Subcutaneous abdominal adipose tissue (tissue), 5 donors: ENCODE data around the gene PRC1.

ENCODE experiments used
- H3K27ac ChIP-seq: one replicate; pipeline ENCODE4 v1.7.0; 2013; ENCODE audit warnings: low read depth, mild to moderate bottlenecking, inconsistent platforms, low read length, moderate library complexity
- H3K27me3 ChIP-seq, 5 donors: one replicate each; pipeline ENCODE4 v1.7.0; 2013; ENCODE audit warnings: low read length in 5 of 5, inconsistent platforms in 1 of 5; ENCODE audit not compliant: control insufficient read depth in 5 of 5, insufficient read depth in 4 of 5
- H3K36me3 ChIP-seq, 5 donors: one replicate each; pipeline ENCODE4 v1.7.0; 2013; ENCODE audit warnings: low read length in 5 of 5; ENCODE audit not compliant: control insufficient read depth in 5 of 5, insufficient read depth in 5 of 5
- H3K4me1 ChIP-seq, 5 donors: one replicate each; pipeline ENCODE4 v1.7.0; 2013; ENCODE audit warnings: low read length in 5 of 5, mild to moderate bottlenecking in 3 of 5, moderate library complexity in 1 of 5; ENCODE audit not compliant: control insufficient read depth in 5 of 5, insufficient read depth in 5 of 5
- H3K4me3 ChIP-seq, 5 donors: one replicate each; pipeline ENCODE4 v1.7.0; 2013; ENCODE audit warnings: low read length in 5 of 5, low read depth in 1 of 5
- H3K9ac ChIP-seq, 5 donors: one replicate each; pipeline ENCODE4 v1.7.0; 2013; ENCODE audit warnings: low read length in 5 of 5, mild to moderate bottlenecking in 4 of 5, moderate library complexity in 3 of 5
- H3K9me3 ChIP-seq, 5 donors: one replicate each; pipeline ENCODE4 v1.7.0; 2013; ENCODE audit warnings: low read length in 5 of 5; ENCODE audit not compliant: control insufficient read depth in 5 of 5
- donor health status: healthy.
- donor health status: healthy.
- donor health status: healthy.
- donor health status: healthy.
- donor health status: healthy.

Gene PRC1

DNA sequence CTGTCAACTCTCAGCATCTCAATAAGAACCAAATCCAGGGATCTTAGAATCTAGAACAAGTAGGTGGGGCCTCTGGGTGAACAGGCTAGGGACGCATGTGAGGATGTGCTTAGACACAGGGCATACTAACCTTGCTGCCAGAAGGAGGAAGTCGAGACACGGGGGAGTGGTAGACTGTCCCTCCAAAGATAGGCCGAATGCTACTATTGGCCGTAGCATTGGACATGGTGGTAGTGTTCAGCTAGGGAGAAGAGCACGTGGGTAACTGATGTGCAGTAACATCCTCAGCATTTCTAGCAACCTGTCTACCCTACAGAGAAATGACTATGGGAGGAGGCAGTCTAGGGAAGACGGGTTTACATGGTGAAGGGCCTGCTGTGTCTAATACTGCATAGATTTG is 24.1 kb downstream of the PRC1 start:
- Histone ChIP-seq H3K4me1 (peaks cover 0 to 3% (median 0%) of the 10 kb centered on the region in 5 donors), H3K27me3 (no peaks in the 10 kb centered on the region), H3K36me3 (peaks cover 3 to 29% (median 12%) of the 10 kb centered on the region in 5 donors), H3K9ac (no peak overlapping the region), H3K4me3 (no peak overlapping the region), H3K9me3 (no peaks in the 10 kb centered on the region), H3K27ac (no peak overlapping the region)

DNA sequence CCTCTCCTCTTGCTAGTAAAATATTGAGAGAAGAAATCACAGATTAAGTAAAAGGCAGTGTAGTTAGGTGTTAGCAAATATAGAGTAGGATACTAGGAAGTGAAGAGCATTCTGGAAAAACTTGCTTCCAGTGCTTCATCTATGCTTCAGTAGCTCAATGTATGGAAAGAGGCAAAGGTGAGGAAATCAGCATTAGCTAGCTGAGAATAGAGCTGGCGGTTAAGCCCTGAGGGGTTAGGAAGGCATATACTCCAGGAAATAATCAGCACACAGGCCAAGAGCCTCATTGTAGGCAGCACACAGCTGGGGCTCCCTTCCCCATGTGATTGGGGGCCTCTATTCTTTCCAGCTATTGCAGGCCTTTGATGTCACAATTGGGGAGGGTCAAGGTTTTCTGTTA is 25.9 kb downstream of the PRC1 start:
- peaks cover 3 to 35% (median 14%) of the 10 kb centered on the region in 5 donors for H3K36me3 ChIP-seq
- H3K4me3 ChIP-seq: no peak overlapping the region
- H3K27ac ChIP-seq: no peak overlapping the region
- H3K9me3 ChIP-seq: no peaks in the 10 kb centered on the region
- H3K27me3 ChIP-seq: no peaks in the 10 kb centered on the region
- H3K4me1 ChIP-seq: no peaks in the 10 kb centered on the region
- H3K9ac ChIP-seq: no peak overlapping the region

DNA sequence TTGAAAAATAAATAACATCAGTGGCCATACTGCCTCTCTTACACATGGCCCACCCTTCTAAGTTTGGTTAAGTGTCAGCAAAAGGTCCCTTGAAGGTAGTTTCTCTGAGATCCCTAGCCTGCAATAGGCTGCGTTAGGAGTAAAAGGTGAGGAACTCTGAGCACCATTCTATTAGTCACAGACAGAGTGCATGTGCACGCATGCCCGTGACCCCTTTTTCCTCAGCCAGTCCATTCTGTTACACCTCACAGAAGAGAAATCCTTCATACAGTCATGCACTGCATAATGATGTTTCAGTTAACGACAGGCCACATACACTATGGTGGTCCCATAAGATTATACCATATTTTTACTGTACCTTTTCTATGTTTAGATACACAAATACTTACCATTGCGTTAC is 27.1 kb downstream of the PRC1 start:
- Histone ChIP-seq H3K9me3 (no peaks in the 10 kb centered on the region), H3K4me3 (no peak overlapping the region), H3K9ac (no peak overlapping the region), H3K27ac (no peak overlapping the region), H3K4me1 (no peaks in the 10 kb centered on the region), H3K27me3 (no peaks in the 10 kb centered on the region), H3K36me3 (peaks cover 3 to 42% (median 19%) of the 10 kb centered on the region in 5 donors)

DNA sequence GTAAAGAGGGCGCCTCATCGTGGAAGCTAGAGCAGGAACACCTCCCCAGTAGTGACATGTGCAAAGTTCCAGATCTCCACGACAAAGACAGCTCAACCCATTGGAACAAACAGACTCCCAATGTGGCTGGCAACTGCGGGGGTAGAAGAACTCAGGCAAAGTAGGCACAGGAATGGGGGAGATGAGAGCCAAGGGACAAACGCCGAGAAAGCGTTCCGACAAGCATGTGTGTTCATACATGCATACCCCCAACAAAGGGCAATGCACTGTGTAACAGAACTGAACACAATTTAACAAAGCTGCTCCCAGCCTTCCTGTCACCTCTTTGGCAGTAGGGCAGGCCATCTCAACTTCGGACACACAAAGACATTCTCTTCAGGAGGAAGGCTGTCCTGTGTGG is 28.1 kb downstream of the PRC1 start:
- no peaks in the 10 kb centered on the region for H3K4me1 ChIP-seq
- no peak overlapping the region for H3K27ac ChIP-seq
- H3K9me3 ChIP-seq: no peaks in the 10 kb centered on the region
- H3K36me3 ChIP-seq: peaks cover 3 to 52% (median 28%) of the 10 kb centered on the region in 5 donors
- no peaks in the 10 kb centered on the region for H3K27me3 ChIP-seq
- H3K9ac ChIP-seq: no peak overlapping the region
- H3K4me3 ChIP-seq: no peak overlapping the region

DNA sequence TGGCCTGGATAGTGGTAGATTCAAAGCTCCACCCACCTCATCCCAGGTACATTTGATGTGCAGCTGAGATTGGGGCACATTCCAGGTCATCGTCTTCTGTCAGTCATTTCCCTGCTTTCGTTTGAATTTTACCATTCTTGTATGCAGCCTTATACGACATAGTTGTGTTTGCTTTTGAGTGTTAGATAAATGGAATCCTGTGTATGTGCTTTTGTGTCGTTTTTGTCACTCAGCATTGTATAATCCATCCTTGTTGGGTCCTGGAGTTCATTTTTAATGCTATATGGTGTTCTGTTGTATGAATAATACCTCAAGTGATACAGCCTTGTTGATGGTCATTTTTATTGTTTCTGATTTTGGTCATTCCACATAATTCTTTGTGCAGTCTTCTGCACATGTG is 32.3 kb downstream of the PRC1 start:
- H3K27me3 ChIP-seq: no peaks in the 10 kb centered on the region
- no peaks in the 10 kb centered on the region for H3K9me3 ChIP-seq
- H3K9ac ChIP-seq: no peak overlapping the region
- H3K4me3 ChIP-seq: no peak overlapping the region
- peaks cover 0 to 30% (median 23%) of the 10 kb centered on the region in 5 donors for H3K4me1 ChIP-seq
- no peak overlapping the region for H3K27ac ChIP-seq
- peaks cover 0 to 57% (median 32%) of the 10 kb centered on the region in 5 donors for H3K36me3 ChIP-seq

DNA sequence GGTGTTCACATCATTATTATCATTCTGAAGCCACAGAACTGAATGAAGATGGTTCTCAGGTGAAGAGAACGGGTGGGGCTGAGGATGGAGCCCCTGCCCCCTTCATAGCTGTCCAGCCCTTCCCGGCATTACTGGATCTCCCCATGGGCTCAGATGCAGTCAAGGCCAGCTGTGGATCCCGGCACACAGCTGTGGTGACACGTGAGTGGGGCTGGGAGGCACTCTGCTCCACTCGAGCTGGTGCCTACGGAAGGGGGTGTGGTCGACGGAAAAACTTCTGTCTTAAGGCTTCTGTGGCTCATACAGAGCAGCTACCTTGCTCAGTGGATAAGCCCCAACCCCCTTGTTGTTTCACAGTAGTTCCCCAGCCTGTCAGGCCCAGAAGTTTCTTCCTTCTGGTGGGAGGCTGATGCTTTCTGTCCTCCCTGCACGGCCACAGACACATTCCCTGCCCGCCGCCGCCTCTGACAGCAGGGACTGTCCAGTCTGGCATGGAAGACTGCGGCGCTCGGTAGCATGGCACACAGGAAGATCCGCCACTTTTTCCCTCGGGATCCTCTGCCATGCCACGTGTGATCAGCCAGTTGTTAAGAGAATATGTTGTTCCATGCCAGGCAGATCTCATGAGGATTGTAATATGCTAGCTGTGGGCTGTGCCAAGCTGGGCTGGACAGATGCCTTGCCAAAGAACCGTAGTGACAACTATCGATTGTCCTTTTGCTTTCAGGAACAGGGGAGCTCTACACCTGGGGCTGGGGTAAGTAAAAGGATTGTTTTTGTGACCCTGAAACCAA is 33.8 kb downstream of the PRC1 start:
- no peak overlapping the region for H3K4me3 ChIP-seq

DNA sequence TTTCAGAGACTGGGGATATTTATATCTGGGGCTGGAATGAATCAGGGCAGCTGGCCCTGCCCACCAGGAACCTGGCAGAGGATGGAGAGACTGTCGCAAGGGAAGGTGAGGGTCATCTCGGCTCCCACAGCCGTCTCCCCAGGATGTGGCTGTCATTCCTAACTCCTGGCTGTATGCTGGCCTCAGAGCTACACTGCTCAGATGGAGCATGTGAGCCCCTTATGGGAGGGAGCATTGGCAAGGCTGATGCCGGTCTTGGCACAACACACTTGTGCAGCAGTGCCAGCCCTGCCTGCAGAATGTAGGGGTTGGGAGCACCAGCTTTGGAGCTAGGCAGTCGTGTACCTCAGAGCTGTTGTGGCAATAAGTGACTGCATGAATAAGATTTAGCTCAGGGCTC is 34.4 kb downstream of the PRC1 start:
- Histone ChIP-seq H3K9me3 (no peaks in the 10 kb centered on the region), H3K4me3 (no peak overlapping the region), H3K27me3 (no peaks in the 10 kb centered on the region), H3K36me3 (peaks cover 0 to 42% (median 25%) of the 10 kb centered on the region in 5 donors), H3K9ac (no peak overlapping the region), H3K4me1 (peaks cover 0 to 45% (median 39%) of the 10 kb centered on the region in 5 donors), H3K27ac (no peak overlapping the region)

More for the DNA sequence above, 33.8 kb downstream of the PRC1 start:
- no peak overlapping the region for H3K27ac ChIP-seq
- peaks cover 0 to 46% (median 25%) of the 10 kb centered on the region in 5 donors for H3K36me3 ChIP-seq
- H3K9me3 ChIP-seq: no peaks in the 10 kb centered on the region
- H3K4me1 ChIP-seq: peaks cover 0 to 39% (median 35%) of the 10 kb centered on the region in 5 donors
- H3K9ac ChIP-seq: no peak overlapping the region
- no peaks in the 10 kb centered on the region for H3K27me3 ChIP-seq

DNA sequence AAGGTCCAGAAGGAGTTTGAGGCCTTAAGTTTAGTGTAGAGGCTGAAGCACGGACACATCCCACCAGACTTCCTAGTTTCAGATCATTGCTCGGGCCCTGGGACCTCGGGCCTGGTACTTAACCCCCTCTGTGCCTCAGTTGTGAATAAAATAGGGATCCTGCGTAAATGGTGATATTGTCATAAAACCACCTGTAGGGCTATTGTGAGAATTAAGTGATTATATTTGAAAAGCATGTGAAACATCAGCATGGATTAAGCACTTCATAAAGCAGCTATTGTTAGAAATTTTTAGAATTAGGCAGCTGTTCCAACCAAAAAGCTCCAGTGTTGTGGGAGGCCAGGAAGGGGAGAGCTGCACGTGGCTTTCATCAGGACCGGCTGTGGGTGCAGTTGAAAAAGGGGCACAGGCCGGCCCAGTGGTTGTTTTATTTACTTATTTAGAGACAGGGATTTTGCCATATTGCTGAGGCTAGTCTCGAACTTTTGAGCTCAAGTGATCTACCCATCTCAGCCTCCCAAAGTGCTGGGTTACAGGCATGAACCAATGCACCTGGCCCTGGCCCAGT is 35.2 kb downstream of the PRC1 start:
- H3K9me3 ChIP-seq: no peaks in the 10 kb centered on the region
- H3K27me3 ChIP-seq: no peaks in the 10 kb centered on the region
- H3K4me1 ChIP-seq: peaks cover 0 to 47% (median 42%) of the 10 kb centered on the region in 5 donors
- H3K4me3 ChIP-seq: no peak overlapping the region
- no peak overlapping the region for H3K9ac ChIP-seq
- H3K27ac ChIP-seq: no peak overlapping the region
- peaks cover 0 to 41% (median 25%) of the 10 kb centered on the region in 5 donors for H3K36me3 ChIP-seq

DNA sequence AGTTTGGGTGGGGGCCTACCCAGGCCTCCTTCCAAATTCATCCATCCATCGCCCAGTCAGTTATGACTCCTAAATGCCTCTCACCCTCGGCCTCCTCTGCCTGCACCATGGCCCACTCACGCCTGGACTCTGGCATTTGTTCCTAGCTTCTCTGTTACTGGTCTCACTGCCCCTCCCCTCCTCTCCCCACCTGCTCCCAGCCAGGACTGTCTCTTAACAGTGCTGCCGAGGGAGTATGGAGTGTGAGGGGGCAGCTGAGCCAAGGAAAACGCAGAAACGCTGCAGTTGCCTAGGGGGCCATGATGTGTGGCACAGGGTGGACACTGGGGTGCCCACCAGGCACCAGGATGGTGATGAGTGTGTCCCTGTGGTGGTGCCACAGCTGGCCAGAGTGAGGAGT is 36.5 kb downstream of the PRC1 start:
- no peak overlapping the region for H3K27ac ChIP-seq
- peaks cover 0 to 47% (median 42%) of the 10 kb centered on the region in 5 donors for H3K4me1 ChIP-seq

More for the DNA sequence above, 36.5 kb downstream of the PRC1 start:
- Histone ChIP-seq H3K9me3 (no peaks in the 10 kb centered on the region), H3K9ac (peak overlapping the region in 4 of 5 donors; percentile 67 to 84 (median 71)), H3K27me3 (no peaks in the 10 kb centered on the region), H3K36me3 (peaks cover 0 to 40% (median 33%) of the 10 kb centered on the region in 5 donors), H3K4me3 (peak overlapping the region in 3 of 5 donors; percentile 69 to 79 (median 74))
